BJ (cell line): ENCODE data around the gene CASD1. TPM values are rescaled to one million over a fixed set of nuclear protein-coding genes. Genes with fewer than 3 reads are reported as not detected.

ENCODE experiments used
- CTCF ChIA-PET: fragments of 350-600 bp; formaldehyde crosslinking; extraction: SDS; loops from one replicate; lab custom pipeline; 2021; ENCODE audit warnings: antibody characterized with exemption, inconsistent platforms; lab: Yijun Ruan, JAX
- POLR2A ChIA-PET: fragments of 300-600 bp; sonication (Branson Sonifier 250); formaldehyde crosslinking; extraction: SDS; loops from one replicate; lab custom pipeline; 2021; ENCODE audit warnings: antibody characterized with exemption; lab: Charles Lee
- DNase-seq: peaks from one replicate; pipeline ENCODE4 v3.0.0-alpha.2; 2011; ENCODE audit warnings: low read depth
- H3K27me3 ChIP-seq: 2 replicates; pipeline ENCODE4 v1.6.0; 2011; ENCODE audit warnings: low read length; ENCODE audit not compliant: control insufficient read depth, insufficient read depth
- H3K36me3 ChIP-seq: 2 replicates; pipeline ENCODE4 v1.5.1; 2011; ENCODE audit warnings: low read length; ENCODE audit not compliant: control insufficient read depth, insufficient read depth
- H3K4me3 ChIP-seq: 2 replicates; pipeline ENCODE4 v1.5.1; 2011; ENCODE audit warnings: low read depth, mild to moderate bottlenecking, control low read depth, low read length
- polyA plus RNA-seq: library from polyadenylated mRNA; depleted of rRNA; stranded (reverse); fragments of >200 nt; gene quantifications from 2 replicates; pipeline ENCODE4 v1.2.3, GENCODE V29; 2011
- TF ChIP-seq, protein P1 (sequence below): IDR thresholded peaks from 2 replicates; pipeline ENCODE4 v1.5.1; 2011; ENCODE audit warnings: low read depth, mild to moderate bottlenecking, control low read depth, inconsistent platforms, low read length, moderate library complexity; ENCODE audit not compliant: insufficient read depth

CASD1 gene
- polyA plus RNA-seq, 1 experiment: 4.2 TPM

- H3K27me3 ChIP-seq: no peaks in the 10 kb centered on the region
- no peaks in the 10 kb centered on the region for H3K36me3 ChIP-seq
- POLR2A ChIA-PET: no interaction called here
- TF ChIP-seq, protein P1, sequence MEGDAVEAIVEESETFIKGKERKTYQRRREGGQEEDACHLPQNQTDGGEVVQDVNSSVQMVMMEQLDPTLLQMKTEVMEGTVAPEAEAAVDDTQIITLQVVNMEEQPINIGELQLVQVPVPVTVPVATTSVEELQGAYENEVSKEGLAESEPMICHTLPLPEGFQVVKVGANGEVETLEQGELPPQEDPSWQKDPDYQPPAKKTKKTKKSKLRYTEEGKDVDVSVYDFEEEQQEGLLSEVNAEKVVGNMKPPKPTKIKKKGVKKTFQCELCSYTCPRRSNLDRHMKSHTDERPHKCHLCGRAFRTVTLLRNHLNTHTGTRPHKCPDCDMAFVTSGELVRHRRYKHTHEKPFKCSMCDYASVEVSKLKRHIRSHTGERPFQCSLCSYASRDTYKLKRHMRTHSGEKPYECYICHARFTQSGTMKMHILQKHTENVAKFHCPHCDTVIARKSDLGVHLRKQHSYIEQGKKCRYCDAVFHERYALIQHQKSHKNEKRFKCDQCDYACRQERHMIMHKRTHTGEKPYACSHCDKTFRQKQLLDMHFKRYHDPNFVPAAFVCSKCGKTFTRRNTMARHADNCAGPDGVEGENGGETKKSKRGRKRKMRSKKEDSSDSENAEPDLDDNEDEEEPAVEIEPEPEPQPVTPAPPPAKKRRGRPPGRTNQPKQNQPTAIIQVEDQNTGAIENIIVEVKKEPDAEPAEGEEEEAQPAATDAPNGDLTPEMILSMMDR: no peak
- no peak for DNase-seq
- no peak overlapping the region for H3K4me3 ChIP-seq
- CTCF ChIA-PET: interaction anchor here (1.1 kb wide), 1 partner anchor 68 kb away, joined by 4 read pairs; the partner anchor contains the start of gene SGCE
These were observed 78.5 kb downstream of the CASD1 start for GRCh38 chr7:94588075-94588474.

GRCh38 chr7:94590526-94591162 is 81.0 kb downstream of the CASD1 start:
- ChIA-PET CTCF (no interaction called here), POLR2A (no interaction called here)

GRCh38 chr7:94591176-94591575 is 81.6 kb downstream of the CASD1 start:
- Histone ChIP-seq H3K36me3 (no peaks in the 10 kb centered on the region), H3K27me3 (no peaks in the 10 kb centered on the region), H3K4me3 (no peak overlapping the region)
- TF ChIP-seq, protein P1: no peak
- no peak for DNase-seq
- ChIA-PET CTCF (no interaction called here), POLR2A (no interaction called here)

More at GRCh38 chr7:94590526-94591162, 81.0 kb downstream of the CASD1 start:
- Histone ChIP-seq H3K36me3 (no peaks in the 10 kb centered on the region), H3K27me3 (no peaks in the 10 kb centered on the region), H3K4me3 (no peak overlapping the region)
- TF ChIP-seq, protein P1: no peak
- no peak for DNase-seq

GRCh38 chr7:94594882-94595281 is 85.3 kb downstream of the CASD1 start:
- no peak for DNase-seq
- no peaks in the 10 kb centered on the region for H3K27me3 ChIP-seq
- ChIA-PET CTCF (interaction anchor here (0.6 kb wide), 1 partner anchor 10 kb away, joined by 4 read pairs; no protein-coding TSS in a partner anchor), POLR2A (no interaction called here)
- 0 out of 2 replicates have a peak, but pooled peaks cover 2% of the 10 kb centered on the region for H3K36me3 ChIP-seq
- TF ChIP-seq, protein P1: no peak
- no peak overlapping the region for H3K4me3 ChIP-seq

DNA sequence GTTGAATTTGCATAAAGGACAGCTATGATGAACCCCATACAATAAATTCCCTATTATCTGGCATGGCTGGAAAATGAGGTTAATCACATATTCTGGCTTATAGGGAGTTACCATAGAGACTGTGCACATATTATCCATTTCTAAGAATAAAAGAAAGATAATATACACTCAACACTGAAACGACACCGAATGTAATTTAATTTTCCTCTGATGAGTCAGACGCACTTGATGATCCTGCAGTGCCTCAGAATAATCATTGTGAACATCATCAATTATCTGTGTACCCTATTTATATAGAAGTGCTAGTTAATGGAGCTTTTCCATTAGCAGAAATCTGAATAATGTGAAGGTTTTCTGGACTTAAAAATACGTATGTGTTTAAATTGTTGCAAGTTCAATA is 86.1 kb downstream of the CASD1 start:
- no peak for DNase-seq
- ChIA-PET CTCF (interaction anchor here (0.6 to 1.4 kb wide), 3 partner anchors 11 to 60 kb away, joined by 3 to 4 read pairs (median 3); partner anchors contain the start of gene SGCE), POLR2A (no interaction called here)
- TF ChIP-seq, protein P1: no peak
- H3K36me3 ChIP-seq: 0 out of 2 replicates have a peak, but pooled peaks cover 2% of the 10 kb centered on the region
- no peak overlapping the region for H3K4me3 ChIP-seq
- no peaks in the 10 kb centered on the region for H3K27me3 ChIP-seq
